ENCODE data around the gene CWF19L1. TPM values are rescaled to one million over a fixed set of nuclear protein-coding genes. Genes with fewer than 3 reads are reported as not detected.
A peak's percentile ranks its signal among the peaks of the same experiment; 100 is the strongest.
"Not testable (repeated sequence)": the region's sequence is repeated elsewhere in the genome, so short reads cannot be mapped to it uniquely, and the experiment has no call there.

CWF19L1 gene
- polyA plus RNA-seq, 2 of the 4 experiments (the other 2 are of a cell fraction) = 24.7 to 30.2 TPM

GRCh38 chr10:100303724-100304319, 36.4 kb upstream of the CWF19L1 start (continued):
- TF ChIP-seq CTCF (IDR thresholded peaks at IDR 0.05) (peak; percentile 80), PHF8 (IDR thresholded peaks at IDR 0.05; ENCODE audit: borderline replicate concordance, low read depth) (no peak), CHD4 (IDR thresholded peaks at IDR 0.05; ENCODE audit: borderline replicate concordance) (no peak), RFX5 (IDR thresholded peaks at IDR 0.05) (no peak), NPAS2 (CRISPR knock-in tag; IDR thresholded peaks at IDR 0.05; ENCODE audit: borderline replicate concordance) (no peak), EHMT2 (IDR thresholded peaks at IDR 0.05; ENCODE audit: low read depth) (no peak), CEBPB (IDR thresholded peaks at IDR 0.05) (no peak)

- H3K27ac ChIP-seq = peak overlapping the region; percentile 27 to 54; a peak in 4 of 6 replicates
- peak overlapping the region; percentile 39 for H3K4me2 ChIP-seq
- DNase-seq (ENCODE audit: low read depth in 1 of 2, low spot score in 1 of 2) = peak in 1 of 2 experiments; percentile 32
- H3K9me3 ChIP-seq, POLR2A ChIA-PET, H3K4me3 ChIP-seq, FAIRE-seq, ATAC-seq: not testable (repeated sequence)
- CTCF ChIA-PET = interaction anchor here (1.2 to 2.0 kb wide), 3 partner anchors 24 to 133 kb away, joined by 3 to 8 read pairs (median 4); no protein-coding TSS in a partner anchor
- 41% methylated on average over 5 of the region's 5 CpGs for WGBS (ENCODE audit: missing lambda C conversion rate)
- H3K4me1 ChIP-seq = peaks cover 26% of the 10 kb centered on the region
Observed at GRCh38 chr10:100301123-100301522, 33.7 kb upstream of the CWF19L1 start.

GRCh38 chr10:100297242-100297641, 29.8 kb upstream of the CWF19L1 start:
- ATAC-seq = peak in 1 of 2 experiments; percentile 14; a peak in 1 of 6 replicates
- ChIA-PET POLR2A (interaction anchor here (0.9 kb wide), 1 partner anchor 76 kb away, joined by 3 read pairs; no protein-coding TSS in a partner anchor), CTCF (interaction anchor here (0.7 to 2.5 kb wide), 5 partner anchors 13 to 211 kb away, joined by 3 to 10 read pairs (median 4); no protein-coding TSS in a partner anchor)
- no peak for DNase-seq (ENCODE audit: low read depth in 1 of 2, low spot score in 1 of 2)
- peaks cover 31% of the 10 kb centered on the region for H3K4me1 ChIP-seq
- no peak overlapping the region for H3K4me3 ChIP-seq
- H3K4me2 ChIP-seq = no peak overlapping the region
- no peak for TF ChIP-seq POLR2A (IDR thresholded peaks at IDR 0.05; ENCODE audit: low read length)
- no peak for TF ChIP-seq ATOH8 (CRISPR knock-in tag; IDR thresholded peaks at IDR 0.05; ENCODE audit: low read depth)
- TF ChIP-seq HMGXB4 (CRISPR knock-in tag; IDR thresholded peaks at IDR 0.05; ENCODE audit: borderline replicate concordance) = no peak
- no peak for TF ChIP-seq CHD4 (IDR thresholded peaks at IDR 0.05; ENCODE audit: borderline replicate concordance)
- TF ChIP-seq HOXA7 (CRISPR knock-in tag; IDR thresholded peaks at IDR 0.05) = no peak
- no peak for TF ChIP-seq ZNF302 (CRISPR knock-in tag; IDR thresholded peaks at IDR 0.05)
- TF ChIP-seq EHMT2 (IDR thresholded peaks at IDR 0.05; ENCODE audit: low read depth) = no peak
- 56% methylated on average over 7 of the region's 9 CpGs for WGBS (ENCODE audit: missing lambda C conversion rate)
- no peaks in the 10 kb centered on the region for H3K9me3 ChIP-seq
- FAIRE-seq = no peak
- no peak overlapping the region for H3K27ac ChIP-seq

- DNase-seq (ENCODE audit: low read depth in 1 of 2, low spot score in 1 of 2) = no peak
- H3K27ac ChIP-seq = peak overlapping the region in 1 of 2 experiments; percentile 6; a peak in 1 of 6 replicates
- H3K4me3 ChIP-seq = no peak overlapping the region
- ChIA-PET CTCF (interaction anchor here (1.3 to 1.4 kb wide), 2 partner anchors 141 to 226 kb away, joined by 4 to 6 read pairs; no protein-coding TSS in a partner anchor), POLR2A (no interaction called here)
- TF ChIP-seq RAD21 (conservative IDR thresholded peaks at IDR 0.05 in 1 of 2, IDR thresholded peaks at IDR 0.05 in 1 of 2) (no peak), CEBPB (IDR thresholded peaks at IDR 0.05) (peak in 1 of 2 experiments; percentile 45; a peak in 2 of 4 replicates)
- ATAC-seq = no peak
- FAIRE-seq = no peak
- no peaks in the 10 kb centered on the region for H3K9me3 ChIP-seq
- no peak overlapping the region for H3K4me2 ChIP-seq
- H3K4me1 ChIP-seq = peaks cover 13% of the 10 kb centered on the region; the same call in 2 of the 3 replicates
Observed at GRCh38 chr10:100293066-100293465, 25.6 kb upstream of the CWF19L1 start.

- H3K4me3 ChIP-seq; H3K9me3 ChIP-seq; POLR2A ChIA-PET; ATAC-seq; H3K27ac ChIP-seq; FAIRE-seq; DNase-seq (ENCODE audit: low read depth in 1 of 2, low spot score in 1 of 2): not testable (repeated sequence)
- WGBS (ENCODE audit: missing lambda C conversion rate) = 64% methylated on average over 4 of the region's 4 CpGs
- 0 out of 3 replicates have a peak overlapping the region, but pooled peaks have one; percentile 13 for H3K4me2 ChIP-seq
- CTCF ChIA-PET = interaction anchor here (0.7 to 1.4 kb wide), 3 partner anchors 15 to 269 kb away, joined by 3 to 4 read pairs (median 3); no protein-coding TSS in a partner anchor
- H3K4me1 ChIP-seq = peaks cover 15% of the 10 kb centered on the region
Observed at GRCh38 chr10:100292300-100292699, 24.9 kb upstream of the CWF19L1 start.

All from A549 (cell line).